GM12892 (cell line): Measurements from ENCODE around the gene PPP5C. TPM values are rescaled to one million over a fixed set of nuclear protein-coding genes. Genes with fewer than 3 reads are reported as not detected.
A peak's percentile ranks its signal among the peaks of the same experiment; 100 is the strongest.
"Not testable (repeated sequence)": the region's sequence is repeated elsewhere in the genome, so short reads cannot be mapped to it uniquely, and the experiment has no call there.

ENCODE experiments used
- DNase-seq: peaks from one replicate; pipeline ENCODE4 v3.0.0; 2011; ENCODE audit not compliant: insufficient read length
- FAIRE-seq: peaks from 2 replicates; lab custom pipeline; 2011; peaks lifted over from hg19 to GRCh38; lab: Jason Lieb, UNC
- POLR2A ChIP-seq: IDR thresholded peaks from 2 replicates; pipeline ENCODE4 v1.6.1; 2011; ENCODE audit warnings: low read depth, low read length, control low read depth
- POLR2AphosphoS5 ChIP-seq: IDR thresholded peaks from 2 replicates; pipeline ENCODE4 v1.6.1; 2011; ENCODE audit warnings: low read depth, low read length, control low read depth
- TAF1 ChIP-seq: IDR thresholded peaks from 2 replicates; pipeline ENCODE4 v1.6.1; 2011; ENCODE audit warnings: low read depth, mild to moderate bottlenecking, control low read depth, low read length, borderline replicate concordance
- polyA plus RNA-seq: library from polyadenylated mRNA; unstranded; fragments of >200 nt; gene quantifications from one replicate; pipeline ENCODE4 v1.2.1, GENCODE V29; 2012; ENCODE audit warnings: missing spikeins, inconsistent platforms; ENCODE audit not compliant: missing spikeins

Gene PPP5C
- 53.9 TPM for polyA plus RNA-seq

GRCh38 chr19:46346821-46347571, at the start of gene PPP5C:
TSS of gene PPP5C (plus strand) at chr19:46347087. CDS start at chr19:46347097, 10 bp downstream.
- TF ChIP-seq POLR2AphosphoS5 (peak; percentile 40; the same call in 1 of the 2 replicates), TAF1 (peak; percentile 72), POLR2A (peak; percentile 70)
- FAIRE-seq (peak; percentile 98), DNase-seq (peak; percentile 96)

GRCh38 chr19:46297700-46298478, 49.0 kb upstream of the PPP5C start:
- TF ChIP-seq TAF1: no peak
- no peak for TF ChIP-seq POLR2A
- no peak for TF ChIP-seq POLR2AphosphoS5
- no peak for FAIRE-seq
- no peak for DNase-seq

- no peak for FAIRE-seq
- no peak for DNase-seq
- TF ChIP-seq POLR2AphosphoS5 (no peak), POLR2A (no peak), TAF1 (no peak)
These were observed 48.3 kb upstream of the PPP5C start for GRCh38 chr19:46298479-46299003.

GRCh38 chr19:46299004-46299509, 47.8 kb upstream of the PPP5C start:
- no peak for TF ChIP-seq POLR2AphosphoS5
- TF ChIP-seq TAF1: no peak
- no peak for TF ChIP-seq POLR2A
- no peak for FAIRE-seq
- no peak for DNase-seq

- DNase-seq (no peak), FAIRE-seq (no peak)
- TF ChIP-seq POLR2AphosphoS5 (no peak), TAF1 (no peak), POLR2A (no peak)
These were observed 47.2 kb upstream of the PPP5C start for GRCh38 chr19:46299695-46300094.

GRCh38 chr19:46303322-46303690, 43.6 kb upstream of the PPP5C start:
- DNase-seq (no peak), FAIRE-seq (no peak)
- TF ChIP-seq POLR2AphosphoS5 (no peak), TAF1 (no peak), POLR2A (no peak)

- FAIRE-seq (no peak), DNase-seq (no peak)
- TF ChIP-seq TAF1 (no peak), POLR2AphosphoS5 (no peak), POLR2A (no peak)
These were observed 43.0 kb upstream of the PPP5C start for GRCh38 chr19:46303691-46304397.

- FAIRE-seq (no peak), DNase-seq (no peak)
- no peak for TF ChIP-seq POLR2AphosphoS5
- no peak for TF ChIP-seq TAF1
- no peak for TF ChIP-seq POLR2A
These were observed 40.4 kb upstream of the PPP5C start for GRCh38 chr19:46306501-46306900.

- DNase-seq (no peak), FAIRE-seq (no peak)
- no peak for TF ChIP-seq TAF1
- TF ChIP-seq POLR2A: no peak
These were observed 38.4 kb upstream of the PPP5C start for GRCh38 chr19:46308510-46308909.

GRCh38 chr19:46309056-46309455, 37.8 kb upstream of the PPP5C start:
- TF ChIP-seq POLR2A: no peak
- no peak for TF ChIP-seq POLR2AphosphoS5
- no peak for TF ChIP-seq TAF1
- DNase-seq: no peak
- no peak for FAIRE-seq

- TF ChIP-seq POLR2A: no peak
- TF ChIP-seq TAF1: no peak
- no peak for TF ChIP-seq POLR2AphosphoS5
- FAIRE-seq (no peak), DNase-seq (no peak)
These were observed 35.4 kb upstream of the PPP5C start for GRCh38 chr19:46311444-46311843.

- DNase-seq, FAIRE-seq: not testable (repeated sequence)
These were observed 33.1 kb upstream of the PPP5C start for GRCh38 chr19:46313540-46314469.
